Renal cortex interstitium (tissue), 11 donors: ENCODE measurements around the gene KCNJ12. TPM values are rescaled to one million over a fixed set of nuclear protein-coding genes. Genes with fewer than 3 reads are reported as not detected.
"Not testable (repeated sequence)": the region's sequence is repeated elsewhere in the genome, so short reads cannot be mapped to it uniquely, and the experiment has no call there.

Experiments used
- DNase-seq, 11 donors: peaks; one replicate each; pipeline ENCODE4 v3.0.0-alpha.2; 2013; ENCODE audit warnings: low read depth in 9 of 11, low spot score in 4 of 11; ENCODE audit errors: extremely low read depth in 1 of 11
- polyA plus RNA-seq, 3 donors: library from polyadenylated mRNA; unstranded; fragments of 120-200 nt; gene quantifications; one replicate each; pipeline ENCODE4 v1.2.1, GENCODE V29; 2013; ENCODE audit not compliant: insufficient read length in 3 of 3

KCNJ12 gene
- polyA plus RNA-seq, 3 donors = 4.3 to 6.8 (median 5.2) TPM

DNA sequence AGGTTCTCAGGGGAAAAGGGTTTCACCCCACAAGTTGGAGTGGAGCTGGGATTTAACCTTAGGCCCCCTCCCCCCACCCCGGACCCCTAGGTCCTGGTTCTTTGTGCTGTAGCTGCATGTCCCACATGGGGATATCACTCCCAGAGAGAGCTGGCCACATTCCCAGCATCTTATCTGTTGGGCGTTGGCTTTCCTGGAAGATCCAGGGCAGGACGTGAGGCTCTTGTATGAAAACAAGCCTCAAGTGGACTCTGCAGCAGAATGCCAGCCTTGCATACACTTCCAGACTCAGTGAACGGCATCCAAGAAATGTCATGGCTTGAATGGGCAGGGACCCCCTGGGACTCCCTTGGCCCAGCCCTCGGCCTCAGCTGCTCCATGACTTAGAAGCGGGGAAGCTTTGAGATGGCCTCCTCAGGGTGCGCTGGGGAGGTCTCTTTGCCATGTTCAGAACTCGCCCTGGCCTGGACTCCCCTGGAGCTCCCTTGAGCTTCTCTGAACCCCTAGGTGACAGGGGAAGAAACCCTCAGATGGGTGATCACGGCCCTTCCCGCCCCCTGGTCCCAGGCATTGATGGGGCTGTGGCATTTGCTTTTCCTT is 29.4 kb upstream of the KCNJ12 start:
- not testable (repeated sequence) for DNase-seq

DNA sequence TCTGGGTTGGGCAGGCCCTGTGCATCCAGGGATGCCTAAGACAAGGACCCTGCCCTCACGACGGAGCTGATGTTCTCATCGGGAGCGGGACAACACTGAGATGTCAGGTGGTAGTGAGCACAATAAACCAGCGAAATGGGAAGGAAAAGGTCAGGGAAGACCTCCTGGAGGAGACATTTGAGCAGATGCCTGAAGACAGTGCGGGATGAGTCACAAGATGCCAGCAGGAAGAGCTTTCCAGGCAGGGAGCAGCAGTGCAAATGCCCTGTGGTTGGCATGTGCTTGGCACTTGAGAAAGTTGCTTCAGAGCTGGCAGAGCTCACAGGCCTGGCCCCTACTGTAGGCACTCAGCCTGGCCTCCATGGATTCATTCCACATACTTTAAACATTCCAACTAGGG is 28.5 kb upstream of the KCNJ12 start:
- not testable (repeated sequence) for DNase-seq

DNA sequence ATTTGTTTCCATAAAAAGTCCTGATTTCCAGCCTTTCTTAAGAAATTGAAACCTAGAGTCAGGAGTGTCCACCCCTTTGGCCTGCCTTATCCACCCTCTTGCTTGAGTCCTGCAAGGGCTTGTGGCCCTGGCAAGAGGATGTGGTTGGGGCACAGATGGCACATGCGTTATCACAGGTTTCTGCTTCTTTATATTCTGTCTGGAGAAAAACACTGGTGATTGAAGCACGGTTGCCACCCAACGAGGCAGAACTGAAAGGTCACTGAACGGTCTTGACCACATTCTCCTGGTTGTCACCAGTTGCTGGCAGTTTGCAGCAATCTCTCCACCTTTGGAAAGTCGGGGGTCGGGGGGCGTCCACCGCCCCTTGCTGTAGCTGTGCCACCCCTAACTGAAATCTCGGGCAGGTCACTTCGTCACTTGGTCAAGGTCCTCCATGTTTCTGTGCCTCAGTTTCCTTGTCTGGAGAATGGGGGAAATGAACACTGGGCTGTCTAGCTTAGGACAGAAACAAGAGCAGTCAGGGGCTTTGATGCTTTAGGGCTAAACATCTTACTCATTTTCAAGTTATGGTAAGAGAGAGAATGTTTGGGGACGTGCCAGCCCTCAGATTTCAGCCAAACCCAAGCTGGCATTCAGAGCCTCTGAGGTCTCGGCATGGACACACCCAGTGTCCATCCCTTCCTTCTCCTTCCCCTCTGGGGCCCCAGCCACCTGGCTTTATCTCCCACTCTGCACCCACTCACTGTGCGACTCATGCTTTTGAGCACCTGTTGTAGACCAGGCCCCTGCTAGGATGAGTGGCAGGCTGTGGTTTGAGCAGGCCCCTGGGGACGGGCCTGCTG is 27.9 kb upstream of the KCNJ12 start:
- not testable (repeated sequence) for DNase-seq

DNA sequence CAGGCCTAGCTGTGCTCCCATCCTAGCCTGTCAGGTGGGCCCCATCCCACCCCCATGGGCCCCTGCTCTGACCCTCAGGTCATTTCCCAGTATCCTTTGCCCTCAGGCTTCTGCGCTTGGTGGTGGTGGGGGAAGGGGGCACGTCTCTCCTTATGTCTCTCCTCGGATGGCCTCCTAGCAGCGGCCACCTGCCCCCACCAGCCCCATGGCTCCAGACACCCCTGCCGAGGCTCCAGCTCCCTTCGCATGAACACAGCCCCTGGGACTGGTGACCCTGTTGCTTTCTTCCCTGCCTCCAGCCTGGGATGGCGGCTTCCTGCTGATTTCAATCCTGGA is 27.3 kb upstream of the KCNJ12 start:
- not testable (repeated sequence) for DNase-seq

DNA sequence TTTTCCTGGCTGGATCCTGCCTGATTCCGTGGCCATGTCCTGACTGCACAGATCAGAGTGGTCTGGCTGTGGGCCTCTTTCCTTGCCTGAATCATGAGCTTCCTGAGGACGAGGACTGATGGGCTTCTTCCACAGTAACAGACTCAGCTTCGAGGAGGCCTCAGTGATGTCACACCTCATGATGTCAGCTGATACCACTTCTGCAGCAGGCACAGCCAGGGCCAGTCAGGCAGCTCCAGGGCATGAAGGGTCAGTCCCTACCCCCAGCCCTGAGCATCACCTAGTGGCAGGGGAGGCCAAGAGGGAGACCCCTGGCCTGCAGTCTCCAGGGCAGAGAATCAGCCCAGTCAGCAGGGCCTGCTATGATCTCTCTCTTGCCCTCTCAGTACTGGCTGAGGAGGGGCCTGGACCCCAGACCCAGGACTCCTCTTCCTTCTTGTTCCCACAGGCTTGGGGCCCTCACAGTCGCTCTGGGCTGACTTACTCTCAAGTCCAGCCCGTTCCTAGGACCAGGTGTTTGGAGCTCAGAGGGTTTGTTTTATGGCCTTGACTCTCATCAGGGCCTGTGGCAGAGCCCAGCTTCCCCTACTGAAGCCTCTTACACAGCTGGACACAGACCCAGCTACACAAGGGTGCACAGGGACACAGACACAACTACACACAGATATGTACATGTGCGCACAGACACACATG is 26.7 kb upstream of the KCNJ12 start:
- not testable (repeated sequence) for DNase-seq

DNA sequence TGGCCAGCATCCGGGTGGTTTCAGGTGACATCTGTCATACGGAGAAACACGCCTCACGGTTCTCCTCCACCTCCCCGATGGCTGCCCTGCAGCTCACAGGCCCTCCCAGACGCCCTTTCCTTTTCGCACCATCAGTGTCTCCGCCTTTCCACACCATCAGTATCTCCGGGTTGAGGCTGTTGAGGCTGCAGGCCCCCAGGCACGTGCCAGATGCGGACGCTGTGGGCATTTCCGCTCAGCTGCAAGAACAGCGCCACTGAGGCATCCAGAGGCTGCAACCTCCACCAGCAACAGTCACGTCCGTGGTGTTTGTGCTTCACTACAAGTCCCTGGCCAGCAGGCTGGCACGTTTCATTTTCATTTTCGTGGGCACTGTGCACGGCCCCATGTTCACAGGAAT is 25.7 kb upstream of the KCNJ12 start:
- DNase-seq = not testable (repeated sequence)

DNA sequence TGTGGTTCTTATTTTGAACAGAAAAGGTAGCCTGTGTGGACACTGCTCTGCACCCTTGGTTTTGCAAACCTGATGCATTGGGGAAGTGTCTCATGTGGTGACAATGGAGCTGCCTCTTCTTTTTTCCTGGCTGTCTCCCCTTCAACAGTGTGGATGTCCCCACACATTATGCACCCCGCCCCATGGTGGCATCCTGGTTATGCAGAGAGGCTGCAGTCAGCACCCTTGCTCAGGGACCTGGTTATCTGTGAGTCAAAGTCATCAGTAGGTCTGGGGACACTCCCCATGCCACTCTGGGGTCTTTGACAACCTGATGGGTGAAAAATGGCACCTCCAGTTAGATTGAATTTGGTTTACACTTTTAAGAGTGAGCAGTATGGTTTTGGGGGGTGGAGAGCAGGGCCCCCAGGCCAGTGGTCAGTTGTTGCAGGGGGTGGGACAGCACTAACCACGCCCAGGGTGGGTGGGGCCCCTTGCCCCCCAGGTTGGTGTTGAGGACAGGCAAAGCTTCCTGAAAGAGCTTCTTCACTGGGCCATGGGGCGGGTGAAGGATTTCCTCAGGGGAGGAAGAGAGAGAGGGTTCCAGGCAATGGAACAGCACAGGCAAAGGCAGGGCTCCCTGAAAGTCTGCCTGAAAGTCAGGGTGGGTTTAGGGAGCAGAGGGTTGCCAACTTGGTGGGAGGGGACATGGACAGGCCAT is 24.6 kb upstream of the KCNJ12 start:
- DNase-seq = no peak

DNA sequence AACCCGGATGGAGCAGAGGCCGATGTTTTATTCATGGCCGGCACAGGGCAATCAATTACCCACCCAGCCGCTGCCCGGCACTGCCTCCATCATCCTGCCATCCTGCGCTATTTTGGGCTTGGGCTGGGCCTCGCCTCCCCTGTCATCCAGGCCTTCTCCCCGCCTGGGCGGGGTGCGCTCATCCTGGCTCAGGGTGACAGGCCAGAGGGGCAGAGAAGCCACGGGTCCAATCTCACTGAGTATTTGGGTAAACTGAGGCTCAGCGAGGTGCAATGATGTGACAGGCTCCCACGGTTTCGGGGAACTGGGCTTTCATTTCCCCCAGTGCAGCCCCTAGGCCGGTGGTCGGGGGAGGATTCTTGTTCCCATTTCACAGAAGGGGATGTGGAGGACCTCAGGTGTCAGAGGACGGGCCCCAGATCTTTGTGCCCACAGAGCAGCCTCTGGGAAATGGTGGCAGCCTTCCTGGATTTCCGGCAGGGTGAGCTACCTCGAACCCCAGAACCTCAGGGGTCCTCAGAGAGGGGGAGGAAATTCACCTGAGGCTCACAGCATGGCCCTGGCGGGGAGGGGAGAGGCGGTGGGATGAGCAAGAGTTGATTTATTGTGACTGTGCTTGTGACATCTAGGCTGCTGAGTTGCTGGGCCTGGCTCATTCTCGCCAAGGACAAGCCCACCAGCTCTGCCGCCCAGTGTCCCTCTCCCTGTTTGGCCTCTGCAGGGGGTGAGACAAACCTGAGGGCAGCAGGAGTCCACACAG is 23.8 kb upstream of the KCNJ12 start:
- no peak for DNase-seq

DNA sequence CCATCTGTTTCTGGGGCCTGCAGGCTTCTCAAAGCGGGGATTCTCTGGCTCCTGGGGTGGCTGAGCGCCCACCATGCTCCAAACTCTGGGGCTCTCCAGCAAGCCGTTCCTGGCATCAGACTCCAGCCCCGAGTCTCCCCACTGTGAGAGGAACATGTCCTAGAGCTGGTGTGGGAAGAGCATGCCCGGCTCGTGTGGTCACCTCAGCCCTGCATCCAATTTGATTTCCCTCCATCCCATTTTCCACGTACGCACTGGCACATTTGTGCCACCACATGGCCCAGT is 23.2 kb upstream of the KCNJ12 start:
- no peak for DNase-seq

DNA sequence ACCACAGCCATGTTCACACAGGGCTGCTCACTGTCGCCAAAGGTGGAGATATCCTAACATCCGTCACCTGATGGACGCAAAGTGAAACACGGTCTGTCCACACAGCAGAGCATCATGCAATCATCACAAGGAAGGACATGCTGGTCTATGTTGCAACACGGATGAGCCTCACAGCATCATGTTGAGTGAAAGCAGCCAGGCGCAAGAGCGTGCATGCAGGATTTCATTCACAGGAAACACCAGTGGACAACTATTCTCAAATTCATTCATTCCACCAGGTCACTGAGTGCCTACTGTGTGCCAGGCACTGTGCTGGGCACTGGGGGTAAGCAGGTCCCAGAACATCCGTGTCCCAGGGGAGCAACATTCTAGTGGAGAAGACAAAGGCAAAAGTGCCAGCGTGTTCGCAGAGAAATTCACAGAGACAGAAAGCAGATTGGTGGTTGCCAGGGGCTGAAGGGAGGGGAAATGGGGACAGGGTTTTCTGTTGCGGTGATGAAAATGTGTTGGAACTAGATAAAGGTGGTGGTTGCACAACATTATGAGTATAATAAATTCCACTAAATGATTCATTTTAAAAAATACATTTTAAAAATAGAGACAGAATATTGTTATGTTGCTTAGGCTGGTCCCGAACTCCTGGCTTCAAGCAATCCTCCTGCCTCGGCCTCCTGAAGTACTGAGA is 22.7 kb upstream of the KCNJ12 start:
- DNase-seq = no peak

DNA sequence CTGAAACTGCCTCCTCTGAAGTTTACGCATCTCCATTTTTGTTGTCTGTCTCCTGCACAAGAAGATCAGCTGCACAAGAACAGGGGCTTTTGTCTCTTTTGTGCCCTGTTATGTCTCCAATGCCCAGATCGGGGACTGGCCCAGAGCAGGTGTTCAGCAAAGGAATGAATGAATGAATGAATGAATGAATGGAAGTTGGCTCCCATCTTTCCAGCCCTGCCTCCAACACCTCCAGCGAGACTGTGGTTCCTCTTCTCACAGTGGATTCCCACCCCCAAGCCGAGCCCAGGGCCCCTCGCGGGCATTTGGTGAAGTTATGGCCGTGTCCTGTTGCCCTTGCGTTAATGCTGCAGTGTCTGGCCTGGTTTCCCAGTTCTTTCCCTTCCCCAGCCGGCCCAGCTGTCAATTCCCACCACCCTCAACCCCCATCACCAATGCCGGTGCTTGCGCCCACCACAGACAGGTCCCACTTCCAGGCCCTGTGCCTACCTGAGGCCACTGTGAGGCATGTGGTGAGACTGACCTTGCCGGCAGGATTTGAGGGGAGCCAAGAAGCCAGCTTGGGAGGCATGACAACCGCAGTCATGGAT is 21.3 kb upstream of the KCNJ12 start:
- no peak for DNase-seq

DNA sequence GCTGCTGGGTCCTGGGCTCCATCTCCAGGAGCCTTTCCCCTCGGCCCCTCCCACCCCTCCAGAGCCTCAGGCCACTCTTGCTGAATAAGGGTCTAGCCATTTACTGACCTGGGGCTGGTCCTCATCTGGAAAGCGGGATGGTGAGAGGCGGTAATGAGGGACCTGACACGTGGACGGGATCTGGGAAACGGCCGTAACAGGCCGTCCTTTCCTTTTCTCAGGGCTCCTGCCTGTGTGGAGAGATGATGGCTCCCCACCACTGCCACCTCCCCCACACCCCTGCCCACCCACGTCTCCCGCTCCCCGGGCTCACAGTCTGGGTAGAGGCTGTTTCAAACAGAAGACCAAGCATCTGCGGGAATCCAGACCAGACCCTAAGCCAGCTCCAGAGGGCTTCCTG is 20.6 kb upstream of the KCNJ12 start:
- no peak for DNase-seq

DNA sequence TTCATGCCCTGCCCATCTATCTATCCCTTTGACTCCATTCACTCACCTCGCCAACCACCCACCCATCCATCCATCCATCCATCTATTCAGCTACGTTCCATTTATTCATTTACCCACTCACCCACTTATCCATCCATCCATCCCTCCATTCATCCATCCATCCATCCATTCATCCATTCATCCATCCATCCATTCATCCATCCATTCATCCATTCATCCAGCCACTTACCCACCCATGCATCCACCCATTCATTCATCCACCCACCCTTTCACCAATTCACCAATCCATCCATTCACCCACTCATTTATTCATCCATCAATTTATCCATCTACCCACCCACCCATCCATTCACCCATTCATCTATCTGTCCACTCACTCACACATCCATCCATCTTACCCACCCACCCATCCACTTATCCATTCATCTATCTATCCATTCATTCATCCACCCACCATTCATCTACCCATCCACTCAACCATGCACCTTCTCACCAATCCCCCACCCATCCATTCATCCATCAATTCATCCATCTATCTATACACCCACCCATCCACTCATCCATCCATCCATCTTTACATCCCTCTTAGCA is 19.5 kb upstream of the KCNJ12 start:
- no peak for DNase-seq

DNA sequence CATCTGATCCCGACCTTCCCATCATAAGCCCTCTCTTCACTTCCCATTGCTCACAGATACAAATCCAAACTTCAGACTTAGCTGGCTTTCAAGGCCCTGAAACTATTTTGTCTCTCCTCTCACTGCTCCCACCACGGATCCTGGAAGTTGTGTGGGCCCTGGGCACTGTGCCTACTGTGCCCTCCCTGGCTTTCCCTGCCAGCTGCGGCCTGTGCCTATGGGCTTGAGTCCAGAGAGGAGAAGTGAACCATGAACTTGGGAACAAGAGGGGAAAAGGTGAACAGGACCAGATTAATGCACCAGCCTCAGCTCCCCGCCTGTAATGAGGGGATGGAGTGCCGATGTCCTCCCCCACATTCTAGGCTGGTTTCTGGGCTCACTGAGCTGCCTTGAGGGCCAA is 18.9 kb upstream of the KCNJ12 start:
- no peak for DNase-seq

DNA sequence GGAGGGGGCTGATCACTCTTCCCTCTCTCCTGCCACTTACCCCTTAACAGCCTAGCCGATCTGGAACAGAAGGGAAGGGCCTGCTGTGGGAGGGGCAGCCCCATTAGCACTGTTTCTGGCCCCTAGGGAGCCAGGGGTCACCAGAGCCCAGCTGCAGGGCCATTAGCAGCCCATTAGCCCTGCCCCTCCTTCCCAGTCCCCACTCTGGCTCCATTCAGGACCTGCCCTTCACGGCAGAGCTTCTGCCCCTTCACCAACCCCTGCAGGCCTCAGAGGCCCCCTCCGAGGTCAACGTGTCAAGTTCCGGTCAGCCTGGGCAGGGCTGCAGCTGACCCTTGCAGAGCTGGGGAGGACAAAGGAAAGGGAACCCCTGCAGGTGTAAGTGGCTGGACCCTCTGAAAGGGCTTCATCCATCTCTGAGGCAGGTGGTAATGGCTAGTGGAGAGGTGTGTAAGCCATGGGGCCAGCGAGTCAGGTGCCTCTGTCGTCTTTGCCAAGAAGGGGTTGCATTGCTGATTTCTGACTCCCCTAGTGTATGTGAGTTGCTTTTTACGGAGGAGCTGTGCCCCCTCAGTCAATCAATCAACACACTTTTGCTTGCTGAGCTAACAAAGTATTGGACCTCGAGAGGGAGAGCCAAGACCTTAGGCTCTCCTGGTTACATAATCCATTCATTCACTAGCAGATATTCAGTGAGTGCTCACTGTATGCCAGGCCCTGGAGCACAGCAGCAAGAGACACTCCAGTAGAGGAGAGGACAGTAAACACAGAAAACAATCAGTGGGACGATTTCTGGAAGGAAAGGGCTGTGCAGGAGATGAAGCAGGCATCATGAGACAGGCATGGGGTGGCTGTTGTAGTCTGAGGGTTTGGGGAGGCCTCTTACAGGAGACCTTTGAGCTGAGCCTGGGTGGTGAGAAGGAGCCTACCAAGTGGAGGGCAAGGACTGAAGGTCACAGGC is 18.2 kb upstream of the KCNJ12 start:
- no peak for DNase-seq

DNA sequence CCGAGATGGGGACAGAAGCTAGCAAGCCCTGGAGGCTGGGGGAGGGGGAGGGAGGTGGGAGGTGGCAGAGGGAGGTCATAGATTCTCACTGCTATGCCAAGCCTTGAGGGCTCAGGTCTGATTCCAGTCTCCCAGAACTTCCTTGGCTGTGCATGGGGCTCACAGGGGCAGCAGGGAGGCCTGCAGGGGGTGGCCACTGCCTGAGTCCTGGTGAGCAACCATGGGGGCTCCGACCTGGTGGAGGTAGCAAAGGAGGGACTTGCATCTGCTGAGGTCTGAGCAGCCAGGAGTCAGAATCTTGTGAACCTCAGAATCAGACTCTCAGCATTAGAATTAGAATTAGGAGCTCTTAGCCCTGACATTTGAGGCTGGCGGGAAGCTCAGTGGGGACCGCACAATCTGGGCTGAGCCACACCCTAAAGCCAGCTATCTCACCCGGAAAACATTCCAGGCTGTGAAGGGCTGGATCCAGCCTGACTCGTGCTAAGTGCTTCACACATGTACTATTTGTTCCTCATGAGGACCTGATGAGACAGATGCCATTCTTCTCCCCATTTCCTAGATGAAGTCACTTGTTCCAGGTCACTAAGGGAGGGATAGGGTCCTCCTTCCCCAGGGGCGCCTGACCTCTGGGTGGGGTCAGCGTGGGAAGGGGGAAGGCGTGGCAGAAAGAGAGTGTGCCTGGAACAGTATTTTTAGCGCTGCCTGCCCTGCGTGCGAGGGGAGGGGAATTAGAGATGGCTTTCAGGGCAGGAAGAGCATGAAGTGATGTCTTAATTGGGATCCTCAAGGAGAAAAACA is 17.3 kb upstream of the KCNJ12 start:
- no peak for DNase-seq
